Neural progenitor cell (in vitro differentiated cells): ENCODE data around the gene FNIP2. TPM values are rescaled to one million over a fixed set of nuclear protein-coding genes. Genes with fewer than 3 reads are reported as not detected.

Experiments used
- DNase-seq: peaks from one replicate; pipeline ENCODE4 v3.0.0-alpha.2; 2016; ENCODE audit warnings: low spot score
- H2AFZ ChIP-seq: fragments of 200-600 bp; sonication (generic); replicated peaks from 2 replicates; pipeline ENCODE4 v1.6.1; 2016; ENCODE audit warnings: antibody characterized with exemption
- H3F3A ChIP-seq: fragments of 200-600 bp; sonication (generic); 2 replicates; pipeline ENCODE4 v1.6.1; 2016; ENCODE audit warnings: antibody characterized with exemption, low read depth
- H3K27ac ChIP-seq: fragments of 200-600 bp; sonication (generic); 2 replicates; pipeline ENCODE4 v1.5.1; 2016; ENCODE audit warnings: mild to moderate bottlenecking
- H3K27me3 ChIP-seq: fragments of 200-600 bp; sonication (generic); 2 replicates; pipeline ENCODE4 v1.6.1; 2016; ENCODE audit warnings: mild to moderate bottlenecking, moderate library complexity
- H3K36me3 ChIP-seq: fragments of 200-600 bp; sonication (generic); 2 replicates; pipeline ENCODE4 v1.5.1; 2016
- H3K4me1 ChIP-seq: fragments of 200-600 bp; sonication (generic); 2 replicates; pipeline ENCODE4 v1.6.1; 2016; ENCODE audit warnings: mixed run types
- H3K4me2 ChIP-seq: fragments of 200-600 bp; sonication (generic); 2 replicates; pipeline ENCODE4 v1.6.1; 2016
- H3K4me3 ChIP-seq: fragments of 200-600 bp; sonication (generic); 2 replicates; pipeline ENCODE4 v1.5.1; 2016
- H3K79me2 ChIP-seq: fragments of 200-600 bp; sonication (generic); 2 replicates; pipeline ENCODE4 v1.6.1; 2016; ENCODE audit warnings: low read depth
- H3K9ac ChIP-seq: fragments of 200-600 bp; sonication (generic); 2 replicates; pipeline ENCODE4 v1.6.1; 2016
- H3K9me3 ChIP-seq: fragments of 200-600 bp; sonication (generic); 2 replicates; pipeline ENCODE4 v1.5.1; 2016; ENCODE audit warnings: low read depth
- H4K20me1 ChIP-seq: fragments of 200-600 bp; sonication (generic); 2 replicates; pipeline ENCODE4 v1.6.1; 2016; ENCODE audit warnings: low read depth
- H3K27ac Mint-ChIP-seq: 3 replicates; pipeline ENCODE4 v1.8.0; 2021; ENCODE audit warnings: mixed read lengths
- H3K27me3 Mint-ChIP-seq: 2 replicates; pipeline ENCODE4 v1.8.0; 2022; ENCODE audit warnings: low read depth, mild to moderate bottlenecking, inconsistent platforms, moderate library complexity, mixed read lengths; ENCODE audit not compliant: insufficient read depth
- H3K36me3 Mint-ChIP-seq: 3 replicates; pipeline ENCODE4 v1.8.0; 2021; ENCODE audit warnings: mixed read lengths
- H3K4me1 Mint-ChIP-seq: 3 replicates; pipeline ENCODE4 v1.8.0; 2021; ENCODE audit warnings: mixed read lengths
- H3K4me3 Mint-ChIP-seq: 3 replicates; pipeline ENCODE4 v1.8.0; 2021; ENCODE audit warnings: mild to moderate bottlenecking, moderate library complexity, mixed read lengths
- H3K9me3 Mint-ChIP-seq: 3 replicates; pipeline ENCODE4 v1.8.0; 2020; ENCODE audit warnings: mixed read lengths
- EZH2 ChIP-seq: fragments of 200-600 bp; sonication (generic); IDR thresholded peaks from 2 replicates; pipeline ENCODE4 v1.6.1; 2017; ENCODE audit warnings: antibody characterized with exemption, mild to moderate bottlenecking, moderate library complexity
- EZH2phosphoT487 ChIP-seq: fragments of 200-600 bp; sonication (generic); IDR thresholded peaks from 2 replicates; pipeline ENCODE4 v1.6.1; 2017; ENCODE audit warnings: antibody characterized with exemption
- total RNA-seq: library from RNA; depleted of rRNA; stranded (reverse); fragments of >200 nt; gene quantifications from 2 replicates; pipeline ENCODE4 v1.2.3, GENCODE V29; 2015; ENCODE audit warnings: low replicate concordance
- TF ChIP-seq, protein P1 (sequence below): fragments of 200-600 bp; sonication (generic); IDR thresholded peaks from 2 replicates; pipeline ENCODE4 v1.5.1; 2017; ENCODE audit warnings: antibody characterized with exemption, mild to moderate bottlenecking

The FNIP2 gene
- total RNA-seq, 1 donor from 2014 or later = 10.5 TPM

DNA sequence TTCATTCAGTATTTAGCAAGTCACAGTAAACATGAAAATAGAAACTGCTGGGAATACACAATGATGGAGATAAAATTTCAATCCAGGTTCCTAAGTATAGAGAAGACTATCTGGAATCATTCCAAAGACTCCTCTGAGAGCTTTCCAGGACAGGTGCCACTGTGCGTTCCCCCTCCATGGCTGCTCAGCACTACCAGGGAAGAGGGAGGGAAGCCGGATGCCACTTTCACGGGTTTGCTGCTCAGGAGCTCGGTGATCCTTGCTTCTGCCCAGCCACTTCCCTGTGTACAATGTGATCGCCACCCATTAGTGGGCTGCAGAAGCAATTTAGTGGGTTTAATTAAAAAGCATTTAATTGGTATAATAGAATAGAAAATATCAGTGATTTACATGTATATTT is 94.5 kb downstream of the FNIP2 start:
- no peaks in the 10 kb centered on the region for H3K79me2 ChIP-seq
- TF ChIP-seq, protein P1, sequence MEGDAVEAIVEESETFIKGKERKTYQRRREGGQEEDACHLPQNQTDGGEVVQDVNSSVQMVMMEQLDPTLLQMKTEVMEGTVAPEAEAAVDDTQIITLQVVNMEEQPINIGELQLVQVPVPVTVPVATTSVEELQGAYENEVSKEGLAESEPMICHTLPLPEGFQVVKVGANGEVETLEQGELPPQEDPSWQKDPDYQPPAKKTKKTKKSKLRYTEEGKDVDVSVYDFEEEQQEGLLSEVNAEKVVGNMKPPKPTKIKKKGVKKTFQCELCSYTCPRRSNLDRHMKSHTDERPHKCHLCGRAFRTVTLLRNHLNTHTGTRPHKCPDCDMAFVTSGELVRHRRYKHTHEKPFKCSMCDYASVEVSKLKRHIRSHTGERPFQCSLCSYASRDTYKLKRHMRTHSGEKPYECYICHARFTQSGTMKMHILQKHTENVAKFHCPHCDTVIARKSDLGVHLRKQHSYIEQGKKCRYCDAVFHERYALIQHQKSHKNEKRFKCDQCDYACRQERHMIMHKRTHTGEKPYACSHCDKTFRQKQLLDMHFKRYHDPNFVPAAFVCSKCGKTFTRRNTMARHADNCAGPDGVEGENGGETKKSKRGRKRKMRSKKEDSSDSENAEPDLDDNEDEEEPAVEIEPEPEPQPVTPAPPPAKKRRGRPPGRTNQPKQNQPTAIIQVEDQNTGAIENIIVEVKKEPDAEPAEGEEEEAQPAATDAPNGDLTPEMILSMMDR = no peak
- TF ChIP-seq EZH2 (no peak), EZH2phosphoT487 (no peak)
- no peaks in the 10 kb centered on the region for H3F3A ChIP-seq
- Mint-ChIP-seq H3K4me3 (no peak overlapping the region), H3K4me1 (peaks cover 7% of the 10 kb centered on the region), H3K27me3 (peaks cover 2% of the 10 kb centered on the region), H3K9me3 (no peaks in the 10 kb centered on the region), H3K36me3 (peaks cover 31% of the 10 kb centered on the region), H3K27ac (no peak overlapping the region)
- DNase-seq = no peak
- no peaks in the 10 kb centered on the region for H3K36me3 ChIP-seq
- no peak overlapping the region for H3K4me3 ChIP-seq
- no peak overlapping the region for H3K9ac ChIP-seq
- no peaks in the 10 kb centered on the region for H3K4me1 ChIP-seq
- H3K27me3 ChIP-seq = no peaks in the 10 kb centered on the region
- H3K9me3 ChIP-seq = no peaks in the 10 kb centered on the region
- no peak overlapping the region for H3K4me2 ChIP-seq
- no peaks in the 10 kb centered on the region for H4K20me1 ChIP-seq
- no peak overlapping the region for H2AFZ ChIP-seq
- no peak overlapping the region for H3K27ac ChIP-seq

DNA sequence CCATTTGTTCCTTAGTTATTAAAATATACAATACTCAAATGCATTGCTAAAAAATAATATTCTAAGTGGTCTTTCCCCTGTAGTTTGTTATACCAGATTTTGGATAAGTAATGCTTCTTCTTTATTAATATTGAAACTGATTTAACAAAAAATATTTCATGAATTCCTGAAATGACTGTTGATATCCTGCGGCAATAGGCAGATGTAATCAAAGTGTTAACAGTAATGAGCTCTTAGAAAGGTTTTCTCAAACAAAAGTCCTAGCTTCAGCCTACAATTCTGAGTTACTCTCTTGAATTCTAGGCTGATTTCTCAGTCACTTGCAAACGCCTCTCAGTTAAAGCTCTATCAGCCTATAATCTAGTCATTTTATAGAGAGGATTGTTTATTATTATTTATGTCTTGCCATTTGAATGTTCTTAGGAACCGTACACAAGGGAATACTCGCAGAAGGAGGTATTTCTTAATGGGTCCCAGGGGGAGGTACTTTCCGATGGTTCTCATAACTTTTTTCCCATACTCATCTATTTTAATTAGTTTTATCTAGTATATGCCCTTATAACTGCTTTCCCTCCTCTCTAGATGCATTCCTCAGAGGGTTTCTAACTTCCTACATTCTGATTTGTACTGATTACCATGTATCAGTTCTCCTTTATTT is 96.8 kb downstream of the FNIP2 start:
- Mint-ChIP-seq H3K27ac (no peak overlapping the region), H3K36me3 (peaks cover 26% of the 10 kb centered on the region), H3K4me3 (no peak overlapping the region), H3K4me1 (peaks cover 26% of the 10 kb centered on the region), H3K9me3 (no peaks in the 10 kb centered on the region), H3K27me3 (peaks cover 5% of the 10 kb centered on the region)
- Histone ChIP-seq H3K36me3 (no peaks in the 10 kb centered on the region), H3K27me3 (no peaks in the 10 kb centered on the region), H3K4me1 (peaks cover 13% of the 10 kb centered on the region), H3F3A (peaks cover 13% of the 10 kb centered on the region), H3K4me3 (no peak overlapping the region), H4K20me1 (peaks cover 2% of the 10 kb centered on the region), H2AFZ (no peak overlapping the region), H3K79me2 (no peaks in the 10 kb centered on the region), H3K9ac (no peak overlapping the region), H3K4me2 (no peak overlapping the region), H3K9me3 (no peaks in the 10 kb centered on the region), H3K27ac (no peak overlapping the region)
- no peak for TF ChIP-seq EZH2phosphoT487
- no peak for TF ChIP-seq EZH2
- TF ChIP-seq, protein P1 = no peak
- no peak for DNase-seq

GRCh38 chr4:158869001-158869400 is 100.2 kb downstream of the FNIP2 start:
- H3K4me1 Mint-ChIP-seq = peaks cover 46% of the 10 kb centered on the region
- Histone ChIP-seq H3K79me2 (no peaks in the 10 kb centered on the region), H3F3A (peaks cover 13% of the 10 kb centered on the region), H3K4me1 (peaks cover 20% of the 10 kb centered on the region), H2AFZ (no peak overlapping the region), H3K27ac (no peak overlapping the region), H3K36me3 (no peaks in the 10 kb centered on the region), H4K20me1 (peaks cover 7% of the 10 kb centered on the region), H3K27me3 (no peaks in the 10 kb centered on the region), H3K4me2 (no peak overlapping the region), H3K4me3 (no peak overlapping the region), H3K9me3 (no peaks in the 10 kb centered on the region), H3K9ac (no peak overlapping the region)
- TF ChIP-seq EZH2 = no peak
- TF ChIP-seq, protein P1 = no peak
- H3K36me3 Mint-ChIP-seq = peaks cover 15% of the 10 kb centered on the region
- no peak for DNase-seq
- H3K9me3 Mint-ChIP-seq = no peaks in the 10 kb centered on the region
- H3K27ac Mint-ChIP-seq = peak overlapping the region; percentile 32
- peaks cover 5% of the 10 kb centered on the region for H3K27me3 Mint-ChIP-seq
- no peak overlapping the region for H3K4me3 Mint-ChIP-seq
